Neural cell (in vitro differentiated cells): ENCODE results near the gene TLX3.

Experiments
- CTCF ChIP-seq: fragments of 450-650 bp; IDR thresholded peaks from 2 replicates; pipeline ENCODE4 v1.5.1; 2014; ENCODE audit warnings: antibody characterized with exemption, mild to moderate bottlenecking, moderate library complexity; ENCODE audit not compliant: poor library complexity, severe bottlenecking
- EZH2 ChIP-seq: fragments of 200-600, 300-800 bp; shearing (Covaris generic), sonication (generic); IDR thresholded peaks from 2 replicates; pipeline ENCODE4 v1.6.1; 2014; ENCODE audit warnings: antibody characterized with exemption, low read length, borderline replicate concordance, mild to moderate bottlenecking; ENCODE audit not compliant: insufficient read depth, poor library complexity, severe bottlenecking
- SMC3 ChIP-seq: fragments of 450-650 bp; conservative IDR thresholded peaks from 2 replicates; pipeline ENCODE4 v1.6.1; 2014; ENCODE audit warnings: antibody characterized with exemption, mild to moderate bottlenecking, moderate library complexity; ENCODE audit not compliant: poor library complexity

GRCh38 chr5:171312129-171312974, 3.3 kb downstream of the TLX3 start:
- TF ChIP-seq CTCF (no peak), SMC3 (no peak), EZH2 (peak; percentile 78)
